Tibial artery (tissue), 4 donors: ENCODE results near the gene PRLH.

Experiments used
- DNase-seq, 2 donors: peaks; one replicate each; pipeline ENCODE4 v3.0.0-alpha.2; 2019
- H3K27ac ChIP-seq, 2 donors: fragments of 200-600 bp; sonication (generic) in 1 of 2; 1 replicate in 1 of 2; 2 replicates in 1 of 2; pipeline ENCODE4 v1.5.1; 2018 to 2019; ENCODE audit warnings: mild to moderate bottlenecking in 1 of 2
- H3K27me3 ChIP-seq, 2 donors: fragments of 200-600 bp; sonication (generic) in 1 of 2; one replicate each; pipeline versions ENCODE4 v1.5.1 to v1.6.0; 2016 to 2019
- H3K36me3 ChIP-seq, 3 donors: fragments of 200-600 bp; sonication (generic) in 2 of 3; one replicate each; pipeline ENCODE4 v1.5.1; 2016 to 2019; ENCODE audit warnings: mild to moderate bottlenecking in 2 of 3
- H3K4me1 ChIP-seq, 4 donors: fragments of 200-600 bp; sonication (generic) in 2 of 4; 1 replicate in 3 of 4; 2 replicates in 1 of 4; pipeline ENCODE4 v1.5.1; 2016 to 2019
- H3K4me3 ChIP-seq, 2 donors: fragments of 200-600 bp; sonication (generic) in 1 of 2; 1 replicate in 1 of 2; 2 replicates in 1 of 2; pipeline ENCODE4 v1.5.1; 2018 to 2019; ENCODE audit warnings: mild to moderate bottlenecking in 2 of 2
- H3K9me3 ChIP-seq, 3 donors: fragments of 200-600 bp; sonication (generic) in 1 of 3; one replicate each; pipeline ENCODE4 v1.5.1; 2016 to 2019
- CTCF ChIP-seq, 2 experiments: fragments of 200-600 bp in 1 of 2; fragments of 450-650 bp in 1 of 2; IDR thresholded peaks; one replicate each; pipeline ENCODE4 v1.5.1; 2017 to 2019; ENCODE audit warnings: antibody characterized with exemption in 2 of 2, mild to moderate bottlenecking in 1 of 2, moderate library complexity in 1 of 2
- intact Hi-C: fragments of 100-400 bp; cut with DNase I; formaldehyde crosslinking; loops from one replicate; pipeline ENCODE4 v1.15.0; 2023; ENCODE audit warnings: low total_unique reads

Gene PRLH

GRCh38 chr2:237558961-237559641 lies 7.3 kb upstream of the PRLH start:
- TF ChIP-seq CTCF (IDR thresholded peaks at IDR 0.05): no peak
- no peak overlapping the region for H3K27ac ChIP-seq
- peaks cover 0 to 31% of the 10 kb centered on the region in 2 donors for H3K27me3 ChIP-seq
- H3K9me3 ChIP-seq: peaks cover 0 to 17% (median 11%) of the 10 kb centered on the region in 3 donors
- H3K36me3 ChIP-seq: peaks cover 0 to 17% (median 0%) of the 10 kb centered on the region in 3 donors
- peak in 1 of 2 donors; percentile 79 for DNase-seq
- no peaks in the 10 kb centered on the region for H3K4me1 ChIP-seq
- intact Hi-C loops: no loop called here
- no peak overlapping the region for H3K4me3 ChIP-seq

DNA sequence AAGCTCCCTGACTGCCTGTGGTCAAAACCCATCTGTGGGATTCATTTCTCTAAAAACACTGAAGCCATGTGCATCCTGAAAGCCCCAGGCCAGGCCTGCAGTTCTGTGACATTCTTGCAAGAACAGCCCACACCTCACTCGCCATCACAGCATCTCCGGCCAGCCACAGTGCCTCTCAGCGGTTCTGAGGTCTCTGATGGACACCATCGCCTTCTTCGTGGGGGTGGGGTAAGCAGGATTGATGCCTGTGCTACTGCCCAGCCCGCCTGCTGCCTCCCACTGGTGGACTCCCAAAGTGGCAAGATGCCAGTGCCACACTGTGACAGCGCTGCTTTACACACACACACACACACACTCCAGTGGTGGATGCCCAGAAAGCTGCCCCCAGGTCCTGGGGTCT lies 5.2 kb upstream of the PRLH start:
- Histone ChIP-seq H3K4me1 (no peaks in the 10 kb centered on the region), H3K36me3 (no peaks in the 10 kb centered on the region), H3K4me3 (no peak overlapping the region), H3K27ac (no peak overlapping the region), H3K9me3 (peaks cover 0 to 5% (median 0%) of the 10 kb centered on the region in 3 donors), H3K27me3 (peaks cover 0 to 36% of the 10 kb centered on the region in 2 donors)
- intact Hi-C loops: loop anchor here (5.0 kb wide), 1 partner anchor 34 kb away; no protein-coding TSS in a partner anchor
- no peak for TF ChIP-seq CTCF (IDR thresholded peaks at IDR 0.05)
- DNase-seq: no peak

- Histone ChIP-seq H3K4me3 (no peak overlapping the region), H3K9me3 (no peaks in the 10 kb centered on the region), H3K4me1 (no peaks in the 10 kb centered on the region), H3K27me3 (peaks cover 0 to 22% of the 10 kb centered on the region in 2 donors), H3K27ac (no peak overlapping the region), H3K36me3 (no peaks in the 10 kb centered on the region)
- no peak for DNase-seq
- intact Hi-C loops: loop anchor here (5.0 kb wide), 1 partner anchor 37 kb away; no protein-coding TSS in a partner anchor
- TF ChIP-seq CTCF (IDR thresholded peaks at IDR 0.05): no peak
Observed at GRCh38 chr2:237563816-237564215, 2.6 kb upstream of the PRLH start.

DNA sequence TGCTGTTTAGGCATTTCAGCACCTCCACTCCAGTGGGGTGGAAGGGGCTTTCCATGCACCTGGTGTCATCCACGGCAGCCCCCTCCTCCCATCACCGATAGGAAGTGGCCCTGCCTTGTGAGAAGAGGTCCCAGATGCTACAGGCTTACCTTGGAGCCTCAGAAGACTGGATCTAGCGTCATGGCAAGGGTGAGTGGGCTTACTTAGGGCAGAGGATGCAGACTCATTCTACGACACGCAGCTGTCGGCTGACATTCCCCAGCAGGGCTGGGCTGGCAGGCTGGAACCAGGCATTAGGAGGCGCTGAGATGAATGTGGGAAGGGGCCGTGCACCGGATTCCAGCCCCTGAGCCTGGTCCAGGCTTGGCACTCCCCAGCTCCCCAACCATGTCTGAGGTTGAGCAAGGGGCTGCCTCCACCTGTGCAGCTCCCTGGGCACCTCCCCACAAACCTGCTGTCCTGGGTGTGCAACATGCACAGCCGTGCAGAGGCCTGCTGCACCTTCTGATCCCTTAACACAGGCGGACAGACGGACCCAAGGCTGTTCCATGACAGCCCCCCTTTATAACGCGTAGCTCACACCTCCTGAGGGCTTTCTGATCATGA lies 1.7 kb upstream of the PRLH start:
- no peak for DNase-seq
- Histone ChIP-seq H3K36me3 (no peaks in the 10 kb centered on the region), H3K27ac (no peak overlapping the region), H3K27me3 (peaks cover 0 to 14% of the 10 kb centered on the region in 2 donors), H3K4me3 (no peak overlapping the region), H3K9me3 (no peaks in the 10 kb centered on the region), H3K4me1 (no peaks in the 10 kb centered on the region)
- TF ChIP-seq CTCF (IDR thresholded peaks at IDR 0.05): no peak
- intact Hi-C loops: loop anchor here (5.0 kb wide), 1 partner anchor 37 kb away; no protein-coding TSS in a partner anchor

DNA sequence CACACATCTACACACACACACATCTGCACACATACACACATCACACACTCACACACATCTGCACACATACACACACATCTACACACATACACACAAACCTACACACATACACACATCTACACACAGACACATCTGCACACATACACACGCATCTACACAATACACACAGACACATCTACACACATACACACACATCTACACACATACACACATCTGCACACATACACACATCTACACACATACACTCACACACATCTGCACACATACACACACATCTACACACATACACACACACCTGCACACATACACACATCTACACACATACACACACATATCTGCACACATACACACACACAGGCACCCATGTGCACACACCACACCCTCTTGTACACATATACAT lies 400 bp upstream of the PRLH start:
- no peaks in the 10 kb centered on the region for H3K36me3 ChIP-seq
- H3K9me3 ChIP-seq: no peaks in the 10 kb centered on the region
- no peak overlapping the region for H3K27ac ChIP-seq
- H3K27me3 ChIP-seq: peaks cover 0 to 14% of the 10 kb centered on the region in 2 donors
- TF ChIP-seq CTCF (IDR thresholded peaks at IDR 0.05): no peak
- intact Hi-C loops: loop anchor here (2.0 kb wide), 1 partner anchor 51 kb away; no protein-coding TSS in a partner anchor
- no peak overlapping the region for H3K4me3 ChIP-seq
- no peaks in the 10 kb centered on the region for H3K4me1 ChIP-seq
- no peak for DNase-seq
